OCI-LY7 (cell line): Measurements from ENCODE around the gene SPECC1L. TPM values are rescaled to one million over a fixed set of nuclear protein-coding genes. Genes with fewer than 3 reads are reported as not detected.

Experiments
- BruUV-seq: library from RNA; stranded (reverse); fragments of 400-500 nt; replicated peaks from 2 replicates; lab custom pipeline; 2021; lab: Mats Ljungman, UMichigan
- CTCF ChIA-PET: fragments of 300-600 bp; sonication (Branson Sonifier 250); formaldehyde crosslinking; loops from one replicate; lab custom pipeline; 2022; ENCODE audit warnings: antibody characterized with exemption; ENCODE audit not compliant: unreplicated experiment; lab: Charles Lee
- POLR2A ChIA-PET: fragments of 300-600 bp; sonication (Branson Sonifier 250); formaldehyde crosslinking; loops from one replicate; lab custom pipeline; 2022; ENCODE audit warnings: antibody characterized with exemption; lab: Charles Lee
- DNase-seq: peaks from one replicate; pipeline ENCODE4 v3.0.0-alpha.2; 2015; ENCODE audit warnings: low spot score
- H2AFZ ChIP-seq: fragments of 200-600 bp; sonication (generic), shearing (Covaris generic); 2 replicates; pipeline ENCODE4 v1.6.1; 2014; ENCODE audit warnings: mild to moderate bottlenecking, antibody characterized with exemption, low read length, moderate library complexity
- H3K27ac ChIP-seq: fragments of 200-600 bp; sonication (generic); 2 replicates; pipeline ENCODE4 v1.5.1; 2014; ENCODE audit warnings: mixed run types, low read depth, mild to moderate bottlenecking, moderate library complexity, low read length, inconsistent platforms; ENCODE audit not compliant: poor library complexity, severe bottlenecking
- H3K36me3 ChIP-seq: fragments of 200-600 bp; sonication (generic); 2 replicates; pipeline ENCODE4 v1.6.1; 2014; ENCODE audit warnings: mild to moderate bottlenecking, antibody characterized with exemption, low read length, moderate library complexity, mixed read lengths; ENCODE audit not compliant: insufficient read depth
- H3K4me1 ChIP-seq: fragments of 200-600 bp; sonication (generic); 2 replicates; pipeline ENCODE4 v1.5.1; 2014; ENCODE audit warnings: mild to moderate bottlenecking, low read length; ENCODE audit not compliant: insufficient read depth, poor library complexity, severe bottlenecking
- H3K4me2 ChIP-seq: fragments of 200-600 bp; sonication (generic); 2 replicates; pipeline ENCODE4 v1.6.1; 2014; ENCODE audit warnings: mild to moderate bottlenecking, low read length
- H3K4me3 ChIP-seq: fragments of 200-600 bp; sonication (generic); 2 replicates; pipeline ENCODE4 v1.5.1; 2014; ENCODE audit warnings: mild to moderate bottlenecking, low read depth, low read length; ENCODE audit not compliant: poor library complexity, severe bottlenecking
- H3K79me2 ChIP-seq: fragments of 200-600 bp; sonication (generic); 2 replicates; pipeline ENCODE4 v1.6.1; 2016; ENCODE audit warnings: low read depth, mild to moderate bottlenecking, low read length, moderate library complexity, mixed read lengths; ENCODE audit not compliant: insufficient read depth
- H3K9me2 ChIP-seq: fragments of 200-600 bp; sonication (generic); 2 replicates; pipeline ENCODE4 v1.6.1; 2016; ENCODE audit warnings: mild to moderate bottlenecking, low read length, mixed read lengths; ENCODE audit not compliant: insufficient read depth
- H3K9me3 ChIP-seq: fragments of 200-600 bp; sonication (generic); 2 replicates; pipeline ENCODE4 v1.6.1; 2014; ENCODE audit warnings: mild to moderate bottlenecking, mixed run types, low read length, mixed read lengths
- H4K20me1 ChIP-seq: fragments of 200-600 bp; sonication (generic); 2 replicates; pipeline ENCODE4 v1.6.1; 2014; ENCODE audit warnings: mild to moderate bottlenecking, antibody characterized with exemption, low read length, moderate library complexity, mixed read lengths; ENCODE audit not compliant: insufficient read depth
- CTCF ChIP-seq: fragments of 200-600 bp; sonication (generic); conservative IDR thresholded peaks from 2 replicates; pipeline ENCODE4 v1.5.1; 2014; ENCODE audit warnings: mild to moderate bottlenecking, antibody characterized with exemption, low read length, moderate library complexity, mixed read lengths
- EZH2phosphoT487 ChIP-seq: fragments of 200-600 bp; sonication (generic); IDR thresholded peaks from 2 replicates; pipeline ENCODE4 v1.6.1; 2018; ENCODE audit warnings: low read depth, borderline replicate concordance, mild to moderate bottlenecking, mixed run types, antibody characterized with exemption, low read length, moderate library complexity, mixed read lengths
- intact Hi-C: fragments of 100-400 bp; cut with micrococcal nuclease; formaldehyde crosslinking; loops from one replicate; pipeline ENCODE4 v1.10.0; 2022; ENCODE audit not compliant: unreplicated experiment
- total RNA-seq, 2 experiments: library from RNA; depleted of rRNA in 1 of 2; stranded (reverse); fragments of >200 nt in 1 of 2; shearing (Covaris generic) in 1 of 2; gene quantifications; 2 replicates each; pipeline ENCODE4 v1.2.3, GENCODE V29; 2014 to 2022

Gene SPECC1L
- total RNA-seq, 2 experiments from 2014 or later = 47.0 to 66.2 TPM

GRCh38 chr22:24322522-24322921 lies 51.9 kb downstream of the SPECC1L start:
- DNase-seq = no peak
- no peak overlapping the region for H3K27ac ChIP-seq
- TF ChIP-seq CTCF (no peak), EZH2phosphoT487 (no peak)
- no peak overlapping the region for H3K4me2 ChIP-seq
- POLR2A ChIA-PET = no interaction called here
- H3K36me3 ChIP-seq = peaks cover 81% of the 10 kb centered on the region
- BruUV-seq = no TSS peak
- H2AFZ ChIP-seq = no peak overlapping the region
- peaks cover 4% of the 10 kb centered on the region for H3K4me1 ChIP-seq
- no peaks in the 10 kb centered on the region for H3K9me3 ChIP-seq
- no peaks in the 10 kb centered on the region; the same call in 1 of the 2 replicates for H3K79me2 ChIP-seq
- H4K20me1 ChIP-seq = no peaks in the 10 kb centered on the region
- H3K9me2 ChIP-seq = no peaks in the 10 kb centered on the region
- no peak overlapping the region for H3K4me3 ChIP-seq
- intact Hi-C loops = no loop called here
- CTCF ChIA-PET = no interaction called here

GRCh38 chr22:24323233-24323632 lies 52.6 kb downstream of the SPECC1L start:
- no peak overlapping the region for H3K4me3 ChIP-seq
- no peaks in the 10 kb centered on the region; the same call in 1 of the 2 replicates for H3K79me2 ChIP-seq
- H4K20me1 ChIP-seq = no peaks in the 10 kb centered on the region
- no peak for DNase-seq
- no peaks in the 10 kb centered on the region for H3K9me2 ChIP-seq
- no peaks in the 10 kb centered on the region for H3K9me3 ChIP-seq
- ChIA-PET POLR2A (interaction anchor here (1.0 kb wide), 1 partner anchor 133 kb away, joined by 3 read pairs; no protein-coding TSS in a partner anchor), CTCF (no interaction called here)
- no peak overlapping the region for H2AFZ ChIP-seq
- BruUV-seq = no TSS peak
- no peak overlapping the region for H3K4me2 ChIP-seq
- H3K27ac ChIP-seq = no peak overlapping the region
- H3K4me1 ChIP-seq = peaks cover 4% of the 10 kb centered on the region
- intact Hi-C loops = no loop called here
- peaks cover 87% of the 10 kb centered on the region for H3K36me3 ChIP-seq
- no peak for TF ChIP-seq EZH2phosphoT487
- TF ChIP-seq CTCF = no peak

- intact Hi-C loops = loop anchor here (2.0 kb wide), 1 partner anchor 201 kb away; no protein-coding TSS in a partner anchor
- Histone ChIP-seq H3K9me2 (no peaks in the 10 kb centered on the region), H3K4me3 (no peak overlapping the region), H3K27ac (no peak overlapping the region), H3K36me3 (peaks cover 91% of the 10 kb centered on the region), H3K4me1 (peaks cover 4% of the 10 kb centered on the region), H4K20me1 (no peaks in the 10 kb centered on the region), H3K79me2 (no peaks in the 10 kb centered on the region; the same call in 1 of the 2 replicates), H3K9me3 (no peaks in the 10 kb centered on the region), H2AFZ (no peak overlapping the region), H3K4me2 (no peak overlapping the region)
- no TSS peak for BruUV-seq
- CTCF ChIA-PET = no interaction called here
- no peak for TF ChIP-seq CTCF
- no peak for TF ChIP-seq EZH2phosphoT487
- POLR2A ChIA-PET = interaction anchor here (1.0 kb wide), 1 partner anchor 132 kb away, joined by 3 read pairs; no protein-coding TSS in a partner anchor
- no peak for DNase-seq
These were observed 53.1 kb downstream of the SPECC1L start for GRCh38 chr22:24323695-24324094.
